A549 (cell line): Measurements from ENCODE around the gene SEMA7A. TPM values are rescaled to one million over a fixed set of nuclear protein-coding genes. Genes with fewer than 3 reads are reported as not detected.

ENCODE experiments used
- ATAC-seq, 2 experiments: fragments of 200-7000 bp in 1 of 2; fragments of >200 bp in 1 of 2; cut with Nextera tagmentation in 1 of 2; cut with Tn5 transposase in 1 of 2; 3 replicates each; pipeline versions ENCODE4 v1.8.0 to v1.9.1; 2018 to 2020; ENCODE audit warnings: mild to moderate bottlenecking in 1 of 2, moderate library complexity in 1 of 2
- CTCF ChIA-PET: fragments of 300-600 bp; sonication (Branson Sonifier 250); formaldehyde crosslinking; extraction: SDS; loops from one replicate; lab custom pipeline; 2021; ENCODE audit warnings: antibody characterized with exemption, inconsistent platforms; lab: Yijun Ruan, JAX
- POLR2A ChIA-PET: fragments of 350-600 bp; formaldehyde crosslinking; extraction: SDS; loops from one replicate; lab custom pipeline; 2021; ENCODE audit warnings: antibody characterized with exemption, inconsistent platforms; lab: Yijun Ruan, JAX
- DNase-seq, 2 experiments: peaks; one replicate each; pipeline versions ENCODE4 v3.0.0 to v3.0.0-alpha.2; 2011 to 2016; ENCODE audit warnings: low read depth in 1 of 2, low spot score in 1 of 2
- FAIRE-seq: peaks from 2 replicates; lab custom pipeline; 2011; peaks lifted over from hg19 to GRCh38; lab: Jason Lieb, UNC
- H3K27ac ChIP-seq, 2 experiments: fragments of >200 bp; sonication (Bioruptor Twin); formaldehyde crosslinking; 3 replicates each; pipeline ENCODE4 v1.5.1; 2016 to 2017
- H3K4me1 ChIP-seq: fragments of >200 bp; sonication (Bioruptor Twin); formaldehyde crosslinking; 3 replicates; pipeline ENCODE4 v1.6.1; 2016
- H3K4me2 ChIP-seq: fragments of >200 bp; sonication (Bioruptor Twin); formaldehyde crosslinking; 3 replicates; pipeline ENCODE4 v1.6.1; 2016
- H3K4me3 ChIP-seq: fragments of >200 bp; sonication (Bioruptor Twin); formaldehyde crosslinking; 3 replicates; pipeline ENCODE4 v1.5.1; 2016
- H3K9me3 ChIP-seq: fragments of >200 bp; sonication (Bioruptor Twin); formaldehyde crosslinking; 3 replicates; pipeline ENCODE4 v1.6.1; 2016
- BHLHE40 ChIP-seq: IDR thresholded peaks from 2 replicates; pipeline ENCODE4 v1.6.1; 2012; ENCODE audit warnings: low read depth, low read length, inconsistent platforms
- CHD2 ChIP-seq: fragments of 150-350 bp; IDR thresholded peaks from 2 replicates; pipeline ENCODE4 v1.6.1; 2014; ENCODE audit warnings: low read length; ENCODE audit not compliant: partially characterized antibody
- CHD4 ChIP-seq: fragments of 200-600 bp; sonication (generic); IDR thresholded peaks from 2 replicates; pipeline ENCODE4 v1.6.1; 2016; ENCODE audit warnings: antibody characterized with exemption, mild to moderate bottlenecking, borderline replicate concordance
- EHF ChIP-seq: fragments of 250-450 bp; sonication (Bioruptor Pico); IDR thresholded peaks from 2 replicates; pipeline ENCODE4 v1.5.0; 2020; ENCODE audit warnings: mild to moderate bottlenecking
- EHMT2 ChIP-seq: fragments of 200-600 bp; sonication (generic); IDR thresholded peaks from 2 replicates; pipeline ENCODE4 v1.6.1; 2016; ENCODE audit warnings: antibody characterized with exemption, low read depth, mild to moderate bottlenecking, moderate library complexity
- FOSB ChIP-seq: fragments of 250-450 bp; sonication (Bioruptor Pico); IDR thresholded peaks from 2 replicates; pipeline ENCODE4 v1.5.0; 2020; ENCODE audit warnings: mild to moderate bottlenecking, moderate library complexity
- HEYL ChIP-seq: fragments of 250-450 bp; sonication (Bioruptor Pico); IDR thresholded peaks from 2 replicates; pipeline ENCODE4 v1.8.0; 2021; ENCODE audit warnings: mild to moderate bottlenecking, moderate library complexity
- HOXA7 ChIP-seq: fragments of 250-450 bp; sonication (Bioruptor Pico); IDR thresholded peaks from 2 replicates; pipeline ENCODE4 v1.5.0; 2020; ENCODE audit warnings: mild to moderate bottlenecking, moderate library complexity
- HOXB5 ChIP-seq: fragments of 250-450 bp; sonication (Bioruptor Pico); IDR thresholded peaks from 2 replicates; pipeline ENCODE4 v1.5.0; 2020; ENCODE audit warnings: mild to moderate bottlenecking, moderate library complexity
- JUN ChIP-seq, 2 experiments: fragments of >200 bp; sonication (Bioruptor Twin); formaldehyde crosslinking; IDR thresholded peaks; 2 replicates in 1 of 2; 3 replicates in 1 of 2; pipeline ENCODE4 v1.6.1; 2016 to 2017
- KDM1A ChIP-seq: fragments of 200-600 bp; sonication (generic); IDR thresholded peaks from 2 replicates; pipeline ENCODE4 v1.6.1; 2016; ENCODE audit warnings: low read depth, mild to moderate bottlenecking
- MAZ ChIP-seq: fragments of 150-350 bp; IDR thresholded peaks from 2 replicates; pipeline ENCODE4 v1.6.1; 2014; ENCODE audit warnings: antibody characterized with exemption, low read depth, low read length, borderline replicate concordance
- NPAS2 ChIP-seq: fragments of 250-450 bp; sonication (Bioruptor Pico); IDR thresholded peaks from 2 replicates; pipeline ENCODE4 v1.8.0; 2022; ENCODE audit warnings: mild to moderate bottlenecking, moderate library complexity, borderline replicate concordance
- RAD21 ChIP-seq, 2 experiments: fragments of >200 bp in 1 of 2; sonication (Bioruptor Twin) in 1 of 2; formaldehyde crosslinking in 1 of 2; IDR thresholded peaks in 1 of 2; conservative IDR thresholded peaks in 1 of 2; 2 replicates in 1 of 2; 3 replicates in 1 of 2; pipeline ENCODE4 v1.6.1; 2012 to 2018; ENCODE audit warnings: inconsistent platforms in 1 of 2
- RCOR1 ChIP-seq: fragments of 150-350 bp; IDR thresholded peaks from 2 replicates; pipeline ENCODE4 v1.6.1; 2014; ENCODE audit warnings: antibody characterized with exemption, low read length, low read depth
- TP53 ChIP-seq: fragments of 250-450 bp; sonication (Bioruptor Pico); IDR thresholded peaks from 2 replicates; pipeline ENCODE4 v1.5.0; 2021; ENCODE audit warnings: mild to moderate bottlenecking, moderate library complexity
- ZFP36 ChIP-seq: fragments of 450-650 bp; IDR thresholded peaks from 2 replicates; pipeline ENCODE4 v1.6.1; 2014; ENCODE audit warnings: borderline replicate concordance; ENCODE audit not compliant: partially characterized antibody
- ZNF302 ChIP-seq: fragments of 250-450 bp; sonication (Bioruptor Pico); IDR thresholded peaks from 2 replicates; pipeline ENCODE4 v1.9.0; 2021; ENCODE audit warnings: inconsistent platforms, mild to moderate bottlenecking, moderate library complexity
- ZSCAN20 ChIP-seq: fragments of 250-450 bp; sonication (Bioruptor Pico); IDR thresholded peaks from 2 replicates; pipeline ENCODE4 v1.8.0; 2022; ENCODE audit warnings: mild to moderate bottlenecking, moderate library complexity
- WGBS: methylation state at CpG from one replicate; pipeline ENCODE4 v1.1.6; 2017; ENCODE audit errors: missing lambda C conversion rate; 5-methylcytosine and 5-hydroxymethylcytosine counted together
- polyA plus RNA-seq, 4 experiments: library from polyadenylated mRNA; depleted of rRNA in 3 of 4; stranded (reverse); fragments of >200 nt; fragmentation: RNase III in 1 of 4; extraction: RNeasy Plus Mini Kit Qiagen cat#74134 plus additional on column Dnase treatment in 1 of 4; gene quantifications; 2 replicates in 3 of 4; 3 replicates in 1 of 4; pipeline ENCODE4 v1.2.3, GENCODE V29; 2011 to 2017
- TF ChIP-seq, protein P1 (sequence below): fragments of 150-350 bp; IDR thresholded peaks from 2 replicates; pipeline ENCODE4 v1.6.1; 2014; ENCODE audit warnings: low read depth, mild to moderate bottlenecking, low read length
- TF ChIP-seq, protein P2 (sequence below): fragments of 450-650 bp; IDR thresholded peaks from 2 replicates; pipeline ENCODE4 v1.6.1; 2014; ENCODE audit warnings: antibody characterized with exemption
- TF ChIP-seq, protein P3 (sequence below): fragments of >200 bp; sonication (Bioruptor Twin); formaldehyde crosslinking; IDR thresholded peaks from 2 replicates; pipeline ENCODE4 v1.6.1; 2016
- TF ChIP-seq, protein P4 (sequence below): fragments of 200-600 bp; sonication (generic); IDR thresholded peaks from 2 replicates; pipeline ENCODE4 v1.6.1; 2016; ENCODE audit warnings: antibody characterized with exemption, mild to moderate bottlenecking, moderate library complexity
- TF ChIP-seq, protein P5 (sequence below): IDR thresholded peaks from 2 replicates; pipeline ENCODE4 v1.6.1; 2012; ENCODE audit warnings: low read depth, borderline replicate concordance
- TF ChIP-seq, protein P6 (sequence below): fragments of >200 bp; sonication (Bioruptor Twin); formaldehyde crosslinking; IDR thresholded peaks from 3 replicates; pipeline ENCODE4 v1.5.1; 2016
- TF ChIP-seq, protein P7 (sequence below): fragments of >200 bp; sonication (Bioruptor Twin); formaldehyde crosslinking; IDR thresholded peaks from 3 replicates; pipeline ENCODE4 v1.6.1; 2016
- TF ChIP-seq, protein P8 (sequence below): IDR thresholded peaks from 2 replicates; pipeline ENCODE4 v1.6.1; 2012

Gene SEMA7A
- polyA plus RNA-seq, 2 of the 4 experiments (the other 2 are of a cell fraction): 0.44 to 1.2 TPM

DNA sequence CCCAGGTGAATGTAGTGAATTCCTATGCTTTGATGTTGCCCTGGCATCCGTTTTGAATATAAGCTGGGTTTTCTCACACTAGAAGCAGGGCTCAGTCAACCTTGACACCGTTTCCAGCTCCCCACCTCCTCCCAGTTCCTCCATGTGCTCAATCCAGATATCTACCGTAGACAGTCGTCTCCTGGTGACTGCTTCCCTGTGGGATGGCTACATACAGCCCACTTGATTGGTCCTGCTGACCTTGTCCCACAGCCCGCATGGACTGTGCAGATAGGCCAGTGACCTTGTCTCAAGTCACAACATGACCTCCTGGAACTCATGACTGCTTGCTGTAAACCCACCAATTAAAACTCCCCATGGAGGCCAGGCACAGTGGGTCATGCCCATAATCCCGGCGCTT is 8.1 kb downstream of the SEMA7A start:
- DNase-seq (no peak), ATAC-seq (no peak), FAIRE-seq (no peak)
- WGBS: 93% methylated on average over 7 of the region's 7 CpGs
- Histone ChIP-seq H3K4me3 (no peak overlapping the region), H3K9me3 (no peaks in the 10 kb centered on the region), H3K27ac (no peak overlapping the region), H3K4me1 (peaks cover 15% of the 10 kb centered on the region), H3K4me2 (no peak overlapping the region)
- CTCF ChIA-PET: interaction anchor here (36.0 kb wide), 1 partner anchor 47 kb away, joined by 681 read pairs; the partner anchor contains the start of gene CYP11A1
- POLR2A ChIA-PET: no interaction called here
- TF ChIP-seq JUN (IDR thresholded peaks at IDR 0.05): no peak
- no peak for TF ChIP-seq RAD21 (conservative IDR thresholded peaks at IDR 0.05 in 1 of 2, IDR thresholded peaks at IDR 0.05 in 1 of 2)
- TF ChIP-seq, protein P1, sequence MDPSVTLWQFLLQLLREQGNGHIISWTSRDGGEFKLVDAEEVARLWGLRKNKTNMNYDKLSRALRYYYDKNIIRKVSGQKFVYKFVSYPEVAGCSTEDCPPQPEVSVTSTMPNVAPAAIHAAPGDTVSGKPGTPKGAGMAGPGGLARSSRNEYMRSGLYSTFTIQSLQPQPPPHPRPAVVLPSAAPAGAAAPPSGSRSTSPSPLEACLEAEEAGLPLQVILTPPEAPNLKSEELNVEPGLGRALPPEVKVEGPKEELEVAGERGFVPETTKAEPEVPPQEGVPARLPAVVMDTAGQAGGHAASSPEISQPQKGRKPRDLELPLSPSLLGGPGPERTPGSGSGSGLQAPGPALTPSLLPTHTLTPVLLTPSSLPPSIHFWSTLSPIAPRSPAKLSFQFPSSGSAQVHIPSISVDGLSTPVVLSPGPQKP: no peak
- no peak for TF ChIP-seq ZSCAN20
- TF ChIP-seq, protein P2, sequence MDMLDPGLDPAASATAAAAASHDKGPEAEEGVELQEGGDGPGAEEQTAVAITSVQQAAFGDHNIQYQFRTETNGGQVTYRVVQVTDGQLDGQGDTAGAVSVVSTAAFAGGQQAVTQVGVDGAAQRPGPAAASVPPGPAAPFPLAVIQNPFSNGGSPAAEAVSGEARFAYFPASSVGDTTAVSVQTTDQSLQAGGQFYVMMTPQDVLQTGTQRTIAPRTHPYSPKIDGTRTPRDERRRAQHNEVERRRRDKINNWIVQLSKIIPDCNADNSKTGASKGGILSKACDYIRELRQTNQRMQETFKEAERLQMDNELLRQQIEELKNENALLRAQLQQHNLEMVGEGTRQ: no peak
- no peak for TF ChIP-seq FOSB (CRISPR knock-in tag)
- no peak for TF ChIP-seq TP53 (CRISPR knock-in tag)
- TF ChIP-seq, protein P3, sequence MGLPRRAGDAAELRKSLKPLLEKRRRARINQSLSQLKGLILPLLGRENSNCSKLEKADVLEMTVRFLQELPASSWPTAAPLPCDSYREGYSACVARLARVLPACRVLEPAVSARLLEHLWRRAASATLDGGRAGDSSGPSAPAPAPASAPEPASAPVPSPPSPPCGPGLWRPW: no peak
- TF ChIP-seq, protein P4, sequence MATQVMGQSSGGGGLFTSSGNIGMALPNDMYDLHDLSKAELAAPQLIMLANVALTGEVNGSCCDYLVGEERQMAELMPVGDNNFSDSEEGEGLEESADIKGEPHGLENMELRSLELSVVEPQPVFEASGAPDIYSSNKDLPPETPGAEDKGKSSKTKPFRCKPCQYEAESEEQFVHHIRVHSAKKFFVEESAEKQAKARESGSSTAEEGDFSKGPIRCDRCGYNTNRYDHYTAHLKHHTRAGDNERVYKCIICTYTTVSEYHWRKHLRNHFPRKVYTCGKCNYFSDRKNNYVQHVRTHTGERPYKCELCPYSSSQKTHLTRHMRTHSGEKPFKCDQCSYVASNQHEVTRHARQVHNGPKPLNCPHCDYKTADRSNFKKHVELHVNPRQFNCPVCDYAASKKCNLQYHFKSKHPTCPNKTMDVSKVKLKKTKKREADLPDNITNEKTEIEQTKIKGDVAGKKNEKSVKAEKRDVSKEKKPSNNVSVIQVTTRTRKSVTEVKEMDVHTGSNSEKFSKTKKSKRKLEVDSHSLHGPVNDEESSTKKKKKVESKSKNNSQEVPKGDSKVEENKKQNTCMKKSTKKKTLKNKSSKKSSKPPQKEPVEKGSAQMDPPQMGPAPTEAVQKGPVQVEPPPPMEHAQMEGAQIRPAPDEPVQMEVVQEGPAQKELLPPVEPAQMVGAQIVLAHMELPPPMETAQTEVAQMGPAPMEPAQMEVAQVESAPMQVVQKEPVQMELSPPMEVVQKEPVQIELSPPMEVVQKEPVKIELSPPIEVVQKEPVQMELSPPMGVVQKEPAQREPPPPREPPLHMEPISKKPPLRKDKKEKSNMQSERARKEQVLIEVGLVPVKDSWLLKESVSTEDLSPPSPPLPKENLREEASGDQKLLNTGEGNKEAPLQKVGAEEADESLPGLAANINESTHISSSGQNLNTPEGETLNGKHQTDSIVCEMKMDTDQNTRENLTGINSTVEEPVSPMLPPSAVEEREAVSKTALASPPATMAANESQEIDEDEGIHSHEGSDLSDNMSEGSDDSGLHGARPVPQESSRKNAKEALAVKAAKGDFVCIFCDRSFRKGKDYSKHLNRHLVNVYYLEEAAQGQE: no peak
- no peak for TF ChIP-seq ZNF302 (CRISPR knock-in tag)
- TF ChIP-seq MAZ: no peak
- no peak for TF ChIP-seq HEYL (CRISPR knock-in tag)
- TF ChIP-seq, protein P5, sequence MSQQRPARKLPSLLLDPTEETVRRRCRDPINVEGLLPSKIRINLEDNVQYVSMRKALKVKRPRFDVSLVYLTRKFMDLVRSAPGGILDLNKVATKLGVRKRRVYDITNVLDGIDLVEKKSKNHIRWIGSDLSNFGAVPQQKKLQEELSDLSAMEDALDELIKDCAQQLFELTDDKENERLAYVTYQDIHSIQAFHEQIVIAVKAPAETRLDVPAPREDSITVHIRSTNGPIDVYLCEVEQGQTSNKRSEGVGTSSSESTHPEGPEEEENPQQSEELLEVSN: no peak
- no peak for TF ChIP-seq HOXA7 (CRISPR knock-in tag)
- no peak for TF ChIP-seq ZFP36
- TF ChIP-seq RCOR1: no peak
- no peak for TF ChIP-seq EHF (CRISPR knock-in tag)
- no peak for TF ChIP-seq NPAS2
- TF ChIP-seq CHD2: no peak

DNA sequence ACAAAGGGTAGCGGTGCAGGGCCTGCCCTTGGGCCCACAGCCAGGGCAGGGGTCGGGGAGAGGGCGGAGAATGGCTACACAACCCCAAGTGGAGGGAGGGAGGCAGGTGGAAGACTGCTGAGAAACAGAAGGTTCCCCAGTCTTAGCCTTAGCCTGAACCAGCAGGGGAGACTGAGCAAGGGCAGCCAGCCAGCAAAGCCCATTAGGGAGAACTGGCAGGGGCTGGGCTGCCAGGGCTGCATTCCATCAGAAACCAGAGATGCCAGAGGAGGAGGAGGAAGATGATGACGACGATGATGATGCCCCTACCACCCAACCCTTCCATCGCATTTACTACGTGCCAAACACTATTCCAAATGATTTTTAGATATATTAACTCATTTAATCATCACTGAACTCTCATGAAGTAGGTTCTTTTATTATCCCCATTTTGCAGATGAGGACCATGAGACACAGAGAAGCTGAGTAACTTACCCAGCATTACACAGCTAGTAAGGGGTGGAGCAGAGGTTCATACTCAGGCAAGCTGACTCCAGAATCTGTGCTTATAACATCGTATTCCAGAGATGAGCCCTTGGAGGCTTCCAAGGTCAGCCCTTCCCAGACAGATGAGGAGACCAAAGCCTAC is 8.7 kb downstream of the SEMA7A start:
- ChIA-PET POLR2A (no interaction called here), CTCF (interaction anchor here (1.0 to 36.0 kb wide), 2 partner anchors 47 to 477 kb away, joined by 3 to 681 read pairs; partner anchors contain the start of gene CYP11A1)
- no peak overlapping the region for H3K27ac ChIP-seq
- DNase-seq: no peak
- ATAC-seq: no peak
- no peak for FAIRE-seq
- WGBS: 89% methylated on average over 7 of the region's 8 CpGs
- H3K9me3 ChIP-seq: no peaks in the 10 kb centered on the region
- peaks cover 21% of the 10 kb centered on the region for H3K4me1 ChIP-seq
- H3K4me3 ChIP-seq: no peak overlapping the region
- no peak overlapping the region for H3K4me2 ChIP-seq
- no peak for TF ChIP-seq BHLHE40
- no peak for TF ChIP-seq KDM1A
- TF ChIP-seq ZFP36: no peak
- TF ChIP-seq HEYL (CRISPR knock-in tag): no peak
- TF ChIP-seq, protein P6, sequence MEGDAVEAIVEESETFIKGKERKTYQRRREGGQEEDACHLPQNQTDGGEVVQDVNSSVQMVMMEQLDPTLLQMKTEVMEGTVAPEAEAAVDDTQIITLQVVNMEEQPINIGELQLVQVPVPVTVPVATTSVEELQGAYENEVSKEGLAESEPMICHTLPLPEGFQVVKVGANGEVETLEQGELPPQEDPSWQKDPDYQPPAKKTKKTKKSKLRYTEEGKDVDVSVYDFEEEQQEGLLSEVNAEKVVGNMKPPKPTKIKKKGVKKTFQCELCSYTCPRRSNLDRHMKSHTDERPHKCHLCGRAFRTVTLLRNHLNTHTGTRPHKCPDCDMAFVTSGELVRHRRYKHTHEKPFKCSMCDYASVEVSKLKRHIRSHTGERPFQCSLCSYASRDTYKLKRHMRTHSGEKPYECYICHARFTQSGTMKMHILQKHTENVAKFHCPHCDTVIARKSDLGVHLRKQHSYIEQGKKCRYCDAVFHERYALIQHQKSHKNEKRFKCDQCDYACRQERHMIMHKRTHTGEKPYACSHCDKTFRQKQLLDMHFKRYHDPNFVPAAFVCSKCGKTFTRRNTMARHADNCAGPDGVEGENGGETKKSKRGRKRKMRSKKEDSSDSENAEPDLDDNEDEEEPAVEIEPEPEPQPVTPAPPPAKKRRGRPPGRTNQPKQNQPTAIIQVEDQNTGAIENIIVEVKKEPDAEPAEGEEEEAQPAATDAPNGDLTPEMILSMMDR: no peak
- no peak for TF ChIP-seq CHD2
- no peak for TF ChIP-seq EHMT2
- TF ChIP-seq TP53 (CRISPR knock-in tag): no peak
- TF ChIP-seq, protein P7, sequence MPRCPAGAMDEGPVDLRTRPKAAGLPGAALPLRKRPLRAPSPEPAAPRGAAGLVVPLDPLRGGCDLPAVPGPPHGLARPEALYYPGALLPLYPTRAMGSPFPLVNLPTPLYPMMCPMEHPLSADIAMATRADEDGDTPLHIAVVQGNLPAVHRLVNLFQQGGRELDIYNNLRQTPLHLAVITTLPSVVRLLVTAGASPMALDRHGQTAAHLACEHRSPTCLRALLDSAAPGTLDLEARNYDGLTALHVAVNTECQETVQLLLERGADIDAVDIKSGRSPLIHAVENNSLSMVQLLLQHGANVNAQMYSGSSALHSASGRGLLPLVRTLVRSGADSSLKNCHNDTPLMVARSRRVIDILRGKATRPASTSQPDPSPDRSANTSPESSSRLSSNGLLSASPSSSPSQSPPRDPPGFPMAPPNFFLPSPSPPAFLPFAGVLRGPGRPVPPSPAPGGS: no peak
- TF ChIP-seq HOXB5 (CRISPR knock-in tag): no peak
- TF ChIP-seq NPAS2: no peak
- TF ChIP-seq, protein P8, sequence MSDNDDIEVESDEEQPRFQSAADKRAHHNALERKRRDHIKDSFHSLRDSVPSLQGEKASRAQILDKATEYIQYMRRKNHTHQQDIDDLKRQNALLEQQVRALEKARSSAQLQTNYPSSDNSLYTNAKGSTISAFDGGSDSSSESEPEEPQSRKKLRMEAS: no peak
- TF ChIP-seq CHD4: no peak
